Panc1 (cell line): ENCODE data around the gene CYB5D1. TPM values are rescaled to one million over a fixed set of nuclear protein-coding genes. Genes with fewer than 3 reads are reported as not detected.

Experiments
- ATAC-seq: fragments of 200-7000 bp; cut with Tn5 transposase; 2 replicates; pipeline ENCODE4 v1.9.1; 2020; ENCODE audit warnings: mild to moderate bottlenecking, moderate library complexity
- BruUV-seq: library from RNA; stranded (reverse); fragments of 400-500 nt; replicated peaks from 2 replicates; lab custom pipeline; 2021; lab: Mats Ljungman, UMichigan
- CTCF ChIA-PET: fragments of 300-600 bp; sonication (Branson Sonifier 250); formaldehyde crosslinking; loops from one replicate; lab custom pipeline; 2022; ENCODE audit warnings: antibody characterized with exemption; lab: Charles Lee
- POLR2A ChIA-PET: fragments of 300-600 bp; sonication (Branson Sonifier 250); formaldehyde crosslinking; loops from one replicate; lab custom pipeline; 2022; ENCODE audit warnings: antibody characterized with exemption; lab: Charles Lee
- DNase-seq: peaks from one replicate; pipeline ENCODE4 v3.0.0-alpha.2; 2010; ENCODE audit warnings: low read depth, low spot score
- H3K27ac ChIP-seq: 2 replicates; pipeline ENCODE4 v1.5.1; 2011; ENCODE audit warnings: mild to moderate bottlenecking, low read length, inconsistent platforms
- H3K27me3 ChIP-seq: fragments of 200-500 bp; sonication (Bioruptor generic); 2 replicates; pipeline ENCODE4 v1.6.0; 2014; ENCODE audit warnings: low read length, inconsistent platforms; ENCODE audit not compliant: control insufficient read depth, insufficient read depth
- H3K36me3 ChIP-seq: fragments of 200-500 bp; sonication (Bioruptor generic); 2 replicates; pipeline ENCODE4 v1.5.1; 2014; ENCODE audit warnings: inconsistent platforms, mild to moderate bottlenecking, low read length, moderate library complexity; ENCODE audit not compliant: control insufficient read depth, insufficient read depth
- H3K4me1 ChIP-seq: 2 replicates; pipeline ENCODE4 v1.5.1; 2011; ENCODE audit warnings: inconsistent platforms, mild to moderate bottlenecking, low read length, moderate library complexity; ENCODE audit not compliant: control insufficient read depth, insufficient read depth
- H3K4me3 ChIP-seq, 2 experiments: 2 replicates each; pipeline ENCODE4 v1.5.1; 2011 to 2012; ENCODE audit warnings: low read depth in 2 of 2, low read length in 2 of 2, mild to moderate bottlenecking in 2 of 2, inconsistent platforms in 1 of 2, moderate library complexity in 1 of 2
- H3K9me3 ChIP-seq: fragments of 200-500 bp; sonication (Bioruptor generic); 2 replicates; pipeline ENCODE4 v1.5.1; 2014; ENCODE audit warnings: low read depth, mild to moderate bottlenecking, inconsistent platforms, low read length, moderate library complexity; ENCODE audit not compliant: control insufficient read depth, insufficient read depth
- CTCF ChIP-seq: fragments of 450-650 bp; IDR thresholded peaks from 2 replicates; pipeline ENCODE4 v1.5.1; 2017; ENCODE audit warnings: mild to moderate bottlenecking
- POLR2AphosphoS5 ChIP-seq: IDR thresholded peaks from 2 replicates; pipeline ENCODE4 v1.6.1; 2012; ENCODE audit warnings: mild to moderate bottlenecking, low read depth, low read length, moderate library complexity
- REST ChIP-seq, 2 experiments: IDR thresholded peaks; 2 replicates each; pipeline ENCODE4 v1.6.1; 2011 to 2012; ENCODE audit warnings: low read depth in 2 of 2, control low read depth in 1 of 2, low read length in 1 of 2, mild to moderate bottlenecking in 1 of 2, moderate library complexity in 1 of 2; ENCODE audit not compliant: insufficient read depth in 1 of 2
- SIN3A ChIP-seq: IDR thresholded peaks from 2 replicates; pipeline ENCODE4 v1.6.1; 2012; ENCODE audit warnings: low read depth, mild to moderate bottlenecking, low read length, moderate library complexity, borderline replicate concordance; ENCODE audit not compliant: insufficient read depth
- TCF7L2 ChIP-seq: IDR thresholded peaks from 2 replicates; pipeline ENCODE4 v1.6.1; 2011; ENCODE audit warnings: mild to moderate bottlenecking, low read depth, low read length, inconsistent platforms
- in situ Hi-C: cut with HindIII; loops from 2 replicates; pipeline ENCODE4 v1.10.0; 2016; ENCODE audit warnings: low sequenced_read_pairs, low pct_unique_long_range_greater_than_20kb
- intact Hi-C: fragments of 100-400 bp; cut with micrococcal nuclease; formaldehyde crosslinking; loops from one replicate; pipeline ENCODE4 v1.10.0; 2022; ENCODE audit not compliant: unreplicated experiment
- total RNA-seq: library from RNA; stranded (reverse); gene quantifications from one replicate; pipeline ENCODE4 v1.2.1, GENCODE V29; 2021; ENCODE audit not compliant: unreplicated experiment

The CYB5D1 gene
- total RNA-seq, 1 experiment from 2014 or later, result 8.6 TPM

- DNase-seq, result no peak
- Histone ChIP-seq H3K36me3 (no peaks in the 10 kb centered on the region; the same call in 1 of the 2 replicates), H3K4me1 (peaks cover 39% of the 10 kb centered on the region), H3K4me3 (peak overlapping the region; percentile 72 to 84), H3K9me3 (no peaks in the 10 kb centered on the region), H3K27ac (peak overlapping the region; percentile 73), H3K27me3 (no peaks in the 10 kb centered on the region)
- POLR2A ChIA-PET, result no interaction called here
- in situ Hi-C loops (no loop called here), intact Hi-C loops (no loop called here)
- CTCF ChIA-PET, result interaction anchor here (0.6 kb wide), 2 partner anchors 91 to 97 kb away, joined by 3 read pairs; partner anchors contain the start of gene CNTROB
- TF ChIP-seq TCF7L2, result no peak
- no peak for TF ChIP-seq POLR2AphosphoS5
- TF ChIP-seq SIN3A, result no peak
- TF ChIP-seq CTCF, result no peak
- no peak for TF ChIP-seq REST (IDR thresholded peaks at IDR 0.05; ENCODE audit: insufficient read depth in 1 of 2, low read depth in 2 of 2, low read length in 1 of 2)
- no TSS peak for BruUV-seq
- ATAC-seq, result no peak
These were observed 16.9 kb upstream of the CYB5D1 start for GRCh38 chr17:7840875-7841274.

GRCh38 chr17:7841396-7841914 lies 16.3 kb upstream of the CYB5D1 start:
- Histone ChIP-seq H3K9me3 (no peaks in the 10 kb centered on the region), H3K27me3 (no peaks in the 10 kb centered on the region), H3K4me1 (peaks cover 39% of the 10 kb centered on the region), H3K36me3 (no peaks in the 10 kb centered on the region; the same call in 1 of the 2 replicates), H3K4me3 (peak overlapping the region; percentile 72 to 84), H3K27ac (peak overlapping the region; percentile 85)
- BruUV-seq, result no TSS peak
- CTCF ChIA-PET, result no interaction called here
- POLR2A ChIA-PET, result no interaction called here
- ATAC-seq, result peak; percentile 8
- intact Hi-C loops (no loop called here), in situ Hi-C loops (no loop called here)
- DNase-seq, result no peak
- 0 out of 2 replicates have a peak, but pooled peaks have one; percentile 36 for TF ChIP-seq SIN3A
- no peak for TF ChIP-seq TCF7L2
- no peak; the same call in 1 of the 2 replicates for TF ChIP-seq CTCF
